ENCODE data around the gene PAPLN. TPM values are rescaled to one million over a fixed set of nuclear protein-coding genes. Genes with fewer than 3 reads are reported as not detected.

PAPLN gene
- total RNA-seq, 1 experiment from 2014 or later, result 0.40 TPM

DNA sequence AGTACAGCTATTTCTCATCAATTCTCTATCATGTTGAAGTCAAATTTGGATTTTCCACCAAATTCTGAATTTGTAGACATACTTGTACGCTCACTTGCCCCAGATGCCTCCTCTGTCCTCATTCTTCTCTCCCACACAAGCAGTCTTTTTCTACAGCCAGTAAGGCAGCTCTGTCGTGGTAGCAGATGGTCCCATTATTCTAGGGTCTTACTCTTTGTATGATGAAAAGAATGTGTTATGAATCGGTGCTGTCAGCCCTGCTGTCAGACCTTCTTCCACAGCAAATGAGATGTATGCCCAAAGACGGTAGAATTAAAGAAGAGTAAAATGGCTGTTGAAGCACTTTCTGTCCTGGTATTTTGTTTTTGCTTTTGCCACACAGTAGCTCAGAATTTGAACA, 17.2 kb upstream of the PAPLN start:
- no peak overlapping the region for H3K4me3 ChIP-seq (ENCODE audit: low read length)
- H3K27ac ChIP-seq (ENCODE audit: low read length), result no peak overlapping the region
- intact Hi-C loops (cut with micrococcal nuclease), result loop anchor here (10.0 kb wide), 1 partner anchor 345 kb away; the partner anchor contains the start of gene ACOT2
- no TSS peak for BruUV-seq (replicated peaks)
- H3K27me3 ChIP-seq (ENCODE audit: low read length), result no peaks in the 10 kb centered on the region
- ATAC-seq (no peak), DNase-seq (no peak)
- H3K9me3 ChIP-seq (ENCODE audit: low read length), result no peaks in the 10 kb centered on the region
- H3K9me2 ChIP-seq (replicated peaks; ENCODE audit: low read length), result no peaks in the 10 kb centered on the region
- TF ChIP-seq, protein P1, sequence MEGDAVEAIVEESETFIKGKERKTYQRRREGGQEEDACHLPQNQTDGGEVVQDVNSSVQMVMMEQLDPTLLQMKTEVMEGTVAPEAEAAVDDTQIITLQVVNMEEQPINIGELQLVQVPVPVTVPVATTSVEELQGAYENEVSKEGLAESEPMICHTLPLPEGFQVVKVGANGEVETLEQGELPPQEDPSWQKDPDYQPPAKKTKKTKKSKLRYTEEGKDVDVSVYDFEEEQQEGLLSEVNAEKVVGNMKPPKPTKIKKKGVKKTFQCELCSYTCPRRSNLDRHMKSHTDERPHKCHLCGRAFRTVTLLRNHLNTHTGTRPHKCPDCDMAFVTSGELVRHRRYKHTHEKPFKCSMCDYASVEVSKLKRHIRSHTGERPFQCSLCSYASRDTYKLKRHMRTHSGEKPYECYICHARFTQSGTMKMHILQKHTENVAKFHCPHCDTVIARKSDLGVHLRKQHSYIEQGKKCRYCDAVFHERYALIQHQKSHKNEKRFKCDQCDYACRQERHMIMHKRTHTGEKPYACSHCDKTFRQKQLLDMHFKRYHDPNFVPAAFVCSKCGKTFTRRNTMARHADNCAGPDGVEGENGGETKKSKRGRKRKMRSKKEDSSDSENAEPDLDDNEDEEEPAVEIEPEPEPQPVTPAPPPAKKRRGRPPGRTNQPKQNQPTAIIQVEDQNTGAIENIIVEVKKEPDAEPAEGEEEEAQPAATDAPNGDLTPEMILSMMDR (conservative IDR thresholded peaks at IDR 0.05; ENCODE audit: low read depth, low read length), result no peak
- TF ChIP-seq EZH2phosphoT487 (IDR thresholded peaks at IDR 0.05; ENCODE audit: borderline replicate concordance, low read length) (no peak), EZH2 (IDR thresholded peaks at IDR 0.05; ENCODE audit: low read length, unreplicated experiment) (no peak)
- ChIA-PET CTCF (interaction anchor here (0.8 kb wide), 1 partner anchor 47 kb away, joined by 5 read pairs; no protein-coding TSS in a partner anchor), POLR2A (ENCODE audit: unreplicated experiment) (interaction anchor here (0.7 kb wide), 1 partner anchor 82 kb away, joined by 3 read pairs; no protein-coding TSS in a partner anchor)
- 0 out of 2 replicates have a peak, but pooled peaks cover 3% of the 10 kb centered on the region for H4K20me1 ChIP-seq (ENCODE audit: low read length)
- H3K9ac ChIP-seq (ENCODE audit: low read length), result no peak overlapping the region
- no peaks in the 10 kb centered on the region for H3K79me2 ChIP-seq (ENCODE audit: low read length)
- H3K4me1 ChIP-seq (ENCODE audit: insufficient read depth, low read length), result peaks cover 9% of the 10 kb centered on the region
- peaks cover 26% of the 10 kb centered on the region for H3K36me3 ChIP-seq (ENCODE audit: low read depth, low read length)
- H3K4me2 ChIP-seq (ENCODE audit: low read length), result no peak overlapping the region
- H3F3A ChIP-seq (ENCODE audit: low read length, unreplicated experiment), result no peaks in the 10 kb centered on the region
- H2AFZ ChIP-seq (ENCODE audit: low read length), result no peak overlapping the region

DNA sequence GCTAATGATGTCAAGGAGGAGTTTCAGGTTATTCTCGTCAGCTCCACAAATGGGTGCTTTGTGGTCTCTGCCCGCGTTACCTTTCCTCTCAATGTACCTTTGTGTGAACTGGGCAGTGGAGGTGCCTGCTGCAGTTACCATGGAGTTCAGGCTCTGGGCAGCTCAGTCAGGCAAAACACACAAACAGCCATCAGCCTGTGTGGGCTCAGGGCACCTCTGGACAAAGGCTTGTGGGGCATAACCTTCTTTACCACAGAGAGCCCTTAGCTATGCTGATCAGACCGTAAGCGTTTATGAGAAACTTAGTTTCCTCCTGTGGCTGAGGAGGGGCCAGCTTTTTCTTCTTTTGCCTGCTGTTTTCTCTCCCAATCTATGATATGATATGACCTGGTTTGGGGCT, 16.7 kb upstream of the PAPLN start:
- H2AFZ ChIP-seq (ENCODE audit: low read length), result no peak overlapping the region
- no peaks in the 10 kb centered on the region for H3K9me3 ChIP-seq (ENCODE audit: low read length)
- intact Hi-C loops (cut with micrococcal nuclease), result loop anchor here (10.0 kb wide), 1 partner anchor 344 kb away; the partner anchor contains the start of gene ACOT2
- no peaks in the 10 kb centered on the region for H3K9me2 ChIP-seq (replicated peaks; ENCODE audit: low read length)
- no peak overlapping the region for H3K4me3 ChIP-seq (ENCODE audit: low read length)
- POLR2A ChIA-PET (ENCODE audit: unreplicated experiment), result interaction anchor here (0.7 kb wide), 1 partner anchor 83 kb away, joined by 3 read pairs; no protein-coding TSS in a partner anchor
- H3K4me1 ChIP-seq (ENCODE audit: insufficient read depth, low read length), result peaks cover 5% of the 10 kb centered on the region
- no peaks in the 10 kb centered on the region for H3F3A ChIP-seq (ENCODE audit: low read length, unreplicated experiment)
- H3K9ac ChIP-seq (ENCODE audit: low read length), result no peak overlapping the region
- DNase-seq, result no peak
- no peak overlapping the region for H3K27ac ChIP-seq (ENCODE audit: low read length)
- H3K36me3 ChIP-seq (ENCODE audit: low read depth, low read length), result peaks cover 26% of the 10 kb centered on the region
- ATAC-seq, result no peak
- CTCF ChIA-PET, result interaction anchor here (0.8 kb wide), 1 partner anchor 47 kb away, joined by 5 read pairs; no protein-coding TSS in a partner anchor
- TF ChIP-seq EZH2 (IDR thresholded peaks at IDR 0.05; ENCODE audit: low read length, unreplicated experiment) (no peak), EZH2phosphoT487 (IDR thresholded peaks at IDR 0.05; ENCODE audit: borderline replicate concordance, low read length) (no peak)
- TF ChIP-seq, protein P1 (conservative IDR thresholded peaks at IDR 0.05; ENCODE audit: low read depth, low read length), result no peak
- H3K4me2 ChIP-seq (ENCODE audit: low read length), result no peak overlapping the region
- H3K27me3 ChIP-seq (ENCODE audit: low read length), result no peaks in the 10 kb centered on the region
- no peaks in the 10 kb centered on the region for H3K79me2 ChIP-seq (ENCODE audit: low read length)
- 0 out of 2 replicates have a peak, but pooled peaks cover 3% of the 10 kb centered on the region for H4K20me1 ChIP-seq (ENCODE audit: low read length)
- BruUV-seq (replicated peaks), result no TSS peak

DNA sequence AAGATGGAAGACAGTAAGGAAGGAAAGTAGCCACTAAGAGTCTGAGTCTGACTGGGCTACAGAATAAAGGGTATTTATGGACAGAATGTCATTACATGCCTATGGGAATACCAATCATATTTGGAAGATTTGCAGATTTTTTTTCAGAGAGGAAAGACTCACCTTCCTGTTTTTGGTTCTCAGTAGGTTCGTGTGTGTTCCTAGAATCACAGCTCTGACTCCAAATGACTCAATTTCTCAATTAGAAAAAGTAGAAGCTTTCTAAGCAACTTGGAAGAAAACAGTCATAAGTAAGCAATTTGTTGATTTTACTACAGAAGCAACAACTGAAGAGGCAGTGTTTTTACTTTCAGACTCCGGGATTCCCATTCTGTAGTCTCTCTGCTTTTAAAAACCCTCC, 15.4 kb upstream of the PAPLN start:
- no TSS peak for BruUV-seq (replicated peaks)
- intact Hi-C loops (cut with micrococcal nuclease), result loop anchor here (10.0 kb wide), 1 partner anchor 343 kb away; the partner anchor contains the start of gene ACOT2
- H3K27me3 ChIP-seq (ENCODE audit: low read length), result no peaks in the 10 kb centered on the region
- DNase-seq (no peak), ATAC-seq (no peak)
- peaks cover 26% of the 10 kb centered on the region for H3K36me3 ChIP-seq (ENCODE audit: low read depth, low read length)
- H2AFZ ChIP-seq (ENCODE audit: low read length), result no peak overlapping the region
- TF ChIP-seq EZH2phosphoT487 (IDR thresholded peaks at IDR 0.05; ENCODE audit: borderline replicate concordance, low read length) (no peak), EZH2 (IDR thresholded peaks at IDR 0.05; ENCODE audit: low read length, unreplicated experiment) (no peak)
- TF ChIP-seq, protein P1 (conservative IDR thresholded peaks at IDR 0.05; ENCODE audit: low read depth, low read length), result no peak
- no peaks in the 10 kb centered on the region for H3K79me2 ChIP-seq (ENCODE audit: low read length)
- no peaks in the 10 kb centered on the region for H3K9me2 ChIP-seq (replicated peaks; ENCODE audit: low read length)
- POLR2A ChIA-PET (ENCODE audit: unreplicated experiment), result interaction anchor here (0.6 kb wide), 1 partner anchor 33 kb away, joined by 4 read pairs; no protein-coding TSS in a partner anchor
- no peak overlapping the region for H3K27ac ChIP-seq (ENCODE audit: low read length)
- H3K4me2 ChIP-seq (ENCODE audit: low read length), result no peak overlapping the region
- H3F3A ChIP-seq (ENCODE audit: low read length, unreplicated experiment), result no peaks in the 10 kb centered on the region
- H3K9ac ChIP-seq (ENCODE audit: low read length), result no peak overlapping the region
- CTCF ChIA-PET, result interaction anchor here (1.0 kb wide), 1 partner anchor 12 kb away, joined by 3 read pairs; no protein-coding TSS in a partner anchor
- 0 out of 2 replicates have a peak, but pooled peaks cover 3% of the 10 kb centered on the region for H4K20me1 ChIP-seq (ENCODE audit: low read length)
- H3K4me3 ChIP-seq (ENCODE audit: low read length), result no peak overlapping the region
- no peaks in the 10 kb centered on the region for H3K4me1 ChIP-seq (ENCODE audit: insufficient read depth, low read length)
- no peaks in the 10 kb centered on the region for H3K9me3 ChIP-seq (ENCODE audit: low read length)
